K562 (cell line): ENCODE results near the gene DCST1. TPM values are rescaled to one million over a fixed set of nuclear protein-coding genes. Genes with fewer than 3 reads are reported as not detected.
A peak's percentile ranks its signal among the peaks of the same experiment; 100 is the strongest.

ENCODE experiments used
- BCLAF1 ChIP-seq, 2 experiments: fragments of 450-650 bp in 1 of 2; IDR thresholded peaks; 2 replicates each; pipeline ENCODE4 v1.6.1; 2011 to 2017; ENCODE audit warnings: low read depth in 2 of 2, antibody characterized with exemption in 1 of 2, borderline replicate concordance in 1 of 2, low read length in 1 of 2, mild to moderate bottlenecking in 1 of 2, mixed read lengths in 1 of 2; ENCODE audit not compliant: control insufficient read depth in 1 of 2
- CBX1 ChIP-seq: sonication (generic); IDR thresholded peaks from 2 replicates; pipeline ENCODE4 v1.6.1; 2016; ENCODE audit warnings: antibody characterized with exemption, low read depth, mild to moderate bottlenecking
- CHD1 ChIP-seq: fragments of 200-600 bp; sonication (generic); IDR thresholded peaks from one replicate; pipeline ENCODE4 v1.6.1; 2012; ENCODE audit warnings: mild to moderate bottlenecking, moderate library complexity, low read length, inconsistent platforms
- CXXC5 ChIP-seq: fragments of 250-450 bp; sonication (Bioruptor Pico); IDR thresholded peaks from 2 replicates; pipeline ENCODE4 v1.8.0; 2022; ENCODE audit warnings: inconsistent platforms, mild to moderate bottlenecking, moderate library complexity
- ETS2 ChIP-seq: IDR thresholded peaks from 2 replicates; pipeline ENCODE4 v1.6.1; 2016; ENCODE audit warnings: borderline replicate concordance, missing genetic modification characterization, mild to moderate bottlenecking, moderate library complexity, missing compliant biosample characterization; ENCODE audit not compliant: poor library complexity, severe bottlenecking
- GTF3C2 ChIP-seq: IDR thresholded peaks from 3 replicates; pipeline ENCODE4 v1.6.1; 2011; ENCODE audit warnings: borderline replicate concordance, mild to moderate bottlenecking, moderate library complexity; ENCODE audit not compliant: insufficient read length; ENCODE audit errors: extremely low read depth
- HNRNPLL ChIP-seq: fragments of 200-400 bp; formaldehyde crosslinking; IDR thresholded peaks from 2 replicates; pipeline ENCODE4 v1.6.1; 2017; ENCODE audit warnings: low read length, low read depth, mild to moderate bottlenecking; ENCODE audit not compliant: poor library complexity, severe bottlenecking
- HSF4 ChIP-seq: fragments of 250-450 bp; sonication (Bioruptor Pico); IDR thresholded peaks from 2 replicates; pipeline ENCODE4 v2.1.2; 2022; ENCODE audit warnings: mild to moderate bottlenecking, moderate library complexity, borderline replicate concordance
- PTTG1 ChIP-seq: fragments of 450-650 bp; IDR thresholded peaks from 2 replicates; pipeline ENCODE4 v1.6.1; 2016; ENCODE audit warnings: low read depth, mild to moderate bottlenecking, missing genetic modification characterization, missing compliant biosample characterization
- RBBP5 ChIP-seq: fragments of 200-600 bp; sonication (generic); IDR thresholded peaks from 2 replicates; pipeline ENCODE4 v1.6.1; 2012; ENCODE audit warnings: borderline replicate concordance, mild to moderate bottlenecking, low read length, control low read depth, inconsistent platforms; ENCODE audit not compliant: insufficient read depth, poor library complexity, severe bottlenecking
- RFX5 ChIP-seq: IDR thresholded peaks from 2 replicates; pipeline ENCODE4 v1.6.1; 2011; ENCODE audit warnings: low read depth, mild to moderate bottlenecking, improper control_type of control experiment, low read length
- SETDB1 ChIP-seq: IDR thresholded peaks from one replicate; pipeline ENCODE4 v1.6.1; 2012; ENCODE audit warnings: low read length, control low read depth, inconsistent platforms
- STAT5B ChIP-seq: fragments of 250-450 bp; sonication (Bioruptor Pico); IDR thresholded peaks from 2 replicates; pipeline ENCODE4 v1.8.0; 2021; ENCODE audit warnings: mild to moderate bottlenecking, inconsistent platforms
- TEAD2 ChIP-seq: fragments of 450-650 bp; IDR thresholded peaks from 2 replicates; pipeline ENCODE4 v1.6.1; 2016; ENCODE audit warnings: missing genetic modification characterization, control low read depth, missing compliant biosample characterization
- ZBTB7A ChIP-seq: IDR thresholded peaks from 2 replicates; pipeline ENCODE4 v1.6.1; 2011; ENCODE audit warnings: low read depth, mild to moderate bottlenecking, low read length, moderate library complexity, borderline replicate concordance; ENCODE audit not compliant: control insufficient read depth
- ZFP30 ChIP-seq: fragments of 250-450 bp; sonication (Bioruptor Pico); IDR thresholded peaks from 2 replicates; pipeline ENCODE4 v1.8.0; 2022; ENCODE audit warnings: moderate library complexity, mild to moderate bottlenecking, inconsistent platforms, borderline replicate concordance
- ZNF311 ChIP-seq: fragments of 250-450 bp; sonication (Bioruptor Pico); IDR thresholded peaks from 2 replicates; pipeline ENCODE4 v1.4.0; 2020; ENCODE audit warnings: mild to moderate bottlenecking, moderate library complexity
- polyA plus RNA-seq, 8 experiments: library from polyadenylated mRNA; depleted of rRNA in 4 of 8; stranded (reverse) in 5 of 8; unstranded in 3 of 8; fragments of >200 nt; fragmentation: Nextera tagmentation in 2 of 8; fragmentation: Illumina TruSeq in 1 of 8; extraction: Ambion mirVana in 2 of 8; extraction: Trizol in 1 of 8; gene quantifications; 2 replicates each; pipeline versions ENCODE4 v1.2.1 to v1.2.3, GENCODE V29; 2011 to 2014; ENCODE audit warnings: inconsistent platforms in 1 of 8, missing spikeins in 1 of 8
- total RNA-seq, 7 experiments: library from RNA; depleted of rRNA in 6 of 7; stranded (reverse); fragments of >200 nt in 6 of 7; fragmentation: Illumina TruSeq in 2 of 7; extraction: Trizol in 2 of 7; gene quantifications; 2 replicates each; pipeline versions ENCODE4 v1.2.1 to v1.2.3, GENCODE V29; 2011 to 2021; ENCODE audit warnings: low replicate concordance in 1 of 7
- TF ChIP-seq, protein P1 (sequence below): fragments of 450-650 bp; IDR thresholded peaks from 2 replicates; pipeline ENCODE4 v1.7.0; 2016; ENCODE audit warnings: borderline replicate concordance

The DCST1 gene
- total and polyA plus RNA-seq, 9 of the 15 experiments (the other 6 are each of a cell fraction or from before 2014, with no cell fraction given) = not detected

GRCh38 chr1:155078469-155079209, 45.0 kb downstream of the DCST1 start, which contains the start of gene EFNA3 (continued):
- TF ChIP-seq ZBTB7A = peak; percentile 49; the same call in 1 of the 2 replicates
- TF ChIP-seq ZNF311 (CRISPR knock-in tag) = no peak
- no peak for TF ChIP-seq HNRNPLL
- no peak for TF ChIP-seq ETS2 (tag)
- no peak for TF ChIP-seq GTF3C2
- TF ChIP-seq CHD1 = no peak
- TF ChIP-seq RFX5 = no peak
- TF ChIP-seq STAT5B (CRISPR knock-in tag) = no peak
- peak; percentile 74 for TF ChIP-seq CXXC5 (CRISPR knock-in tag)
- no peak for TF ChIP-seq CBX1
- no peak for TF ChIP-seq PTTG1 (tag)
- TF ChIP-seq RBBP5 = no peak
- TF ChIP-seq SETDB1 = no peak
- TF ChIP-seq HSF4 = no peak; the same call in 1 of the 2 replicates
- TF ChIP-seq, protein P1, sequence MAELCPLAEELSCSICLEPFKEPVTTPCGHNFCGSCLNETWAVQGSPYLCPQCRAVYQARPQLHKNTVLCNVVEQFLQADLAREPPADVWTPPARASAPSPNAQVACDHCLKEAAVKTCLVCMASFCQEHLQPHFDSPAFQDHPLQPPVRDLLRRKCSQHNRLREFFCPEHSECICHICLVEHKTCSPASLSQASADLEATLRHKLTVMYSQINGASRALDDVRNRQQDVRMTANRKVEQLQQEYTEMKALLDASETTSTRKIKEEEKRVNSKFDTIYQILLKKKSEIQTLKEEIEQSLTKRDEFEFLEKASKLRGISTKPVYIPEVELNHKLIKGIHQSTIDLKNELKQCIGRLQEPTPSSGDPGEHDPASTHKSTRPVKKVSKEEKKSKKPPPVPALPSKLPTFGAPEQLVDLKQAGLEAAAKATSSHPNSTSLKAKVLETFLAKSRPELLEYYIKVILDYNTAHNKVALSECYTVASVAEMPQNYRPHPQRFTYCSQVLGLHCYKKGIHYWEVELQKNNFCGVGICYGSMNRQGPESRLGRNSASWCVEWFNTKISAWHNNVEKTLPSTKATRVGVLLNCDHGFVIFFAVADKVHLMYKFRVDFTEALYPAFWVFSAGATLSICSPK = no peak
- TF ChIP-seq TEAD2 (tag) = no peak
- no peak for TF ChIP-seq BCLAF1 (IDR thresholded peaks at IDR 0.05; ENCODE audit: borderline replicate concordance in 1 of 2, control insufficient read depth in 1 of 2, low read depth in 2 of 2, low read length in 1 of 2)
- no peak for TF ChIP-seq ZFP30
